HG03378 (cell line): Measurements from ENCODE around the gene LKAAEAR1.

Experiments used
- ATAC-seq: cut with Tn5 transposase; IDR thresholded peaks from one replicate; pipeline ENCODE4 v1.9.1; 2021; ENCODE audit warnings: mild to moderate bottlenecking, moderate library complexity; ENCODE audit not compliant: unreplicated experiment

Gene LKAAEAR1

GRCh38 chr20:64040231-64041039, 43.8 kb downstream of the LKAAEAR1 start:
- no peak for ATAC-seq

- ATAC-seq: no peak
These were observed 44.7 kb downstream of the LKAAEAR1 start for GRCh38 chr20:64039293-64040160.

GRCh38 chr20:64038565-64039292, 45.5 kb downstream of the LKAAEAR1 start:
- no peak for ATAC-seq

- ATAC-seq: no peak
These were observed 46.0 kb downstream of the LKAAEAR1 start for GRCh38 chr20:64038224-64038564.

GRCh38 chr20:64037498-64038213, 46.5 kb downstream of the LKAAEAR1 start:
- ATAC-seq: no peak

GRCh38 chr20:64037199-64037497, 47.0 kb downstream of the LKAAEAR1 start:
- ATAC-seq: no peak

- no peak for ATAC-seq
These were observed 47.6 kb downstream of the LKAAEAR1 start for GRCh38 chr20:64036346-64037198.

- ATAC-seq: no peak
These were observed 48.3 kb downstream of the LKAAEAR1 start, which contains the start of gene C20orf204 for GRCh38 chr20:64035933-64036345. C20orf204 (plus strand) TSS chr20:64036182; CDS start chr20:64036324, 142 bp downstream.

GRCh38 chr20:64035066-64035932, 48.9 kb downstream of the LKAAEAR1 start:
- ATAC-seq: no peak

GRCh38 chr20:64033981-64034493, 50.2 kb downstream of the LKAAEAR1 start:
- no peak for ATAC-seq
